Right kidney (tissue), 9 donors: ENCODE results near the gene OSGIN1.

Experiments
- DNase-seq: peaks from one replicate; pipeline ENCODE4 v3.0.0-alpha.2; 2016
- long read RNA-seq, 8 donors: transcript quantifications; one replicate each; lab custom pipeline, GENCODE V29; 2026

OSGIN1 gene
- long read RNA-seq, donor 1, partial matches to known transcripts, result 0 of 1 reads
- long read RNA-seq, donor 1, other reads (novel, unspliced or antisense), result 0 of 1 reads
- long read RNA-seq, donor 2, result 0 reads
- long read RNA-seq, donor 3, result 0 reads
- long read RNA-seq, donor 4, partial matches to known transcripts, result 0 of 1 reads
- long read RNA-seq, donor 4, other reads (novel, unspliced or antisense), result 0 of 1 reads
- long read RNA-seq, donor 5, result 0 reads
- long read RNA-seq, donor 6, result 0 reads
- long read RNA-seq, donor 7, result 0 reads
- long read RNA-seq, donor 8, result 0 reads

- peak; percentile 62 for DNase-seq
Measured at GRCh38 chr16:83952940-83953795, at the start of gene OSGIN1. OSGIN1 (plus strand) TSS chr16:83953240; CDS start chr16:83957672, 4,432 bp downstream.

- DNase-seq, result no peak
Measured at GRCh38 chr16:83903751-83904150, 49.3 kb upstream of the OSGIN1 start.

GRCh38 chr16:83906683-83907082 is 46.4 kb upstream of the OSGIN1 start:
- DNase-seq, result no peak

DNA sequence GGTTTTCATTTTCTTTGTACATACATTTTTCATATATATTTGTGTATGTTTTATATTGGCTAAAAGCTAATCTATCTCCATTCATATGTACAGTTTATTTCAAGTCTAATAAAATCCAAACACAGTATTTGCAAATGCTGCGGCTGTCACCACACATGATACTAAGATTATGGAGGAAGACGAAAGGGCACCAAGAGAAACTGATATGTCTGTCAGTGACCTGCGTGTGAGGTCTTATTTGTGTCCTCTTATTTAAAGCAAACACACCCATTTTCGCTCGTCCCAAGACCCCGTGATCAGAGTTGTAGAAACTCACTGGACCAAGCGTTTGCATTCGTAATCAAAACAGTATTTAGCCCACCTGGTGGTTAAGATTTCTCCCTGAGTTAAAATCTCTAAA is 45.9 kb upstream of the OSGIN1 start:
- no peak for DNase-seq

DNA sequence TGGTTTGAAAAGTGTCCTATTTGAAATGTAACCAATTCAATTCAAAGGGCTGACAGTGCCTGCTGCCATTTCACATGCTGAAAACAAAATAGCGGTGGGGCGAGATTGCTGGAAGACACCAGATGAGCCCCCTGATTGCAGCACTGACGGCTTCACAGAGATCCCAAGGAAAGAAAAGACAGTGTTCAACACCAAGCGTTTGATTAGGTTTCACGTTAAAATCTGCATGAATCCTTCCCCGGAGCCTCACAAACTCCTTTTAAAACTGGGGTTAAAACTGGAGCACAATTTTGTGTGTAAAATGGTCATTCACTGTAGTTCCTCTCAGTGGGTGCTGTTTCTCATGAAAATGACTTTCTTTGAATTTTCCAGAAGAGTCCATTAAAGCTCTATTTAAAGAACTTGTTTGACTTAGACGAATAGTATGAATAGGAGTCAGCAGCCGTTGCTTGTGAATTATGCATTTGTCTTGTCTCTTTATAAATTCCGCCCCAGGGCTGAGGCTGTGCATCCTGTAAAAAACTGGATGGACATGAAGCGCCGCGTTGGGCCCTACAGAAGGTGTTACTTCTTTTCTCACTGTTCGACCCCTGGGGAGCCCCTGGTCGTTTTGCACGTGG is 45.3 kb upstream of the OSGIN1 start:
- no peak for DNase-seq

DNA sequence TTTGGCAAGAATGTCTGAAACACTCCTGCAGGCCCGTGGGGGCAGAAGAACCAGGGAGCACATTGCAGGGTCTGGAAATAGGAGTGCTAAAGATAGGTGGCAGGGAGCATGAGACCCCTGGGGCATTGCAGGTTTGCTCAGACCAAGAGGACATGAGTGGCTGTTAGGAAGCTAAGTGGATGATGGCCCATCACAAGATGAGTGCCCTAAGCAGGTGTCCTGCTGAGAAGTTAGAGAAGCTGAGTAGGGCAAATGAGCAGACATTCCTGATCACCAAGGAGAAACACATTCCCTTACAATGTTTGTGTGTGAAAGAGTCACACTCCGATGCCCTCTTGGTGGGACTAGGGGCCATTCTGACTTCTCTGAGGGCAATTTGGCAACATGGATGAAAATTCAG is 44.2 kb upstream of the OSGIN1 start:
- DNase-seq, result no peak

GRCh38 chr16:83911290-83911689 is 41.8 kb upstream of the OSGIN1 start:
- no peak for DNase-seq

- no peak for DNase-seq
Measured at GRCh38 chr16:83912519-83913244, 40.4 kb upstream of the OSGIN1 start.

GRCh38 chr16:83913245-83913633 is 39.8 kb upstream of the OSGIN1 start:
- no peak for DNase-seq

DNA sequence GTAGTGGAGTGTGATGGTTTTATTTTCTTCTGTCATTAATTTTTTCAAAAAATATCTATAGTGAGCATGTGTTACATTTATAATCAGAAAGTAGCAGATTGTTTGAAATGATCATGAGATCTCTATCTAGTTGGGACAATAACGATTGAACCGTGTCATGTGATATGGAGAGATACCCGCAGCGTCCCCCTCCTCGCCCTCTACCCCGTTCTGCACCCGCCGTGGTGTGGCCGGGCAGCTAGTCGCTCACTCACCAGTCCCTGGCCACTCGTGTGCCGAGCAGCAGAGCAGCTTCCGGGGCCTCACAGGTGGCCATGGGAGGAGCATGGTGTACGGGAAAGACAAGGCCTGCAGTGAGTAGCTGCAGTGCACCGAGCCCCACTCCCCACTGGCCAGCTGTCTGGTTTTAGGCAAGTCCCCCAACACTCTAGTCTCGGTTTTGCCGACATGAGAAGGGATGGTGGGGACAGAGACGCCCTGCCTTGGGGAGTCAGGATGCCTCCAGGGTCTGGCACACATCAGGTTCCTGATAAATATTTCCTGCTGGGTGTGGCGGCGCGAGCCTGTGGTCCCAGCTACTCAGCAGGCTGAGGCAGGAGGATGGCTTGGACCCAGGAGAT is 38.8 kb upstream of the OSGIN1 start:
- no peak for DNase-seq

- DNase-seq, result no peak
Measured at GRCh38 chr16:83915081-83915480, 38.0 kb upstream of the OSGIN1 start.

GRCh38 chr16:83915491-83915890 is 37.5 kb upstream of the OSGIN1 start:
- DNase-seq, result no peak

GRCh38 chr16:83917152-83918120 is 35.6 kb upstream of the OSGIN1 start:
- no peak for DNase-seq

DNA sequence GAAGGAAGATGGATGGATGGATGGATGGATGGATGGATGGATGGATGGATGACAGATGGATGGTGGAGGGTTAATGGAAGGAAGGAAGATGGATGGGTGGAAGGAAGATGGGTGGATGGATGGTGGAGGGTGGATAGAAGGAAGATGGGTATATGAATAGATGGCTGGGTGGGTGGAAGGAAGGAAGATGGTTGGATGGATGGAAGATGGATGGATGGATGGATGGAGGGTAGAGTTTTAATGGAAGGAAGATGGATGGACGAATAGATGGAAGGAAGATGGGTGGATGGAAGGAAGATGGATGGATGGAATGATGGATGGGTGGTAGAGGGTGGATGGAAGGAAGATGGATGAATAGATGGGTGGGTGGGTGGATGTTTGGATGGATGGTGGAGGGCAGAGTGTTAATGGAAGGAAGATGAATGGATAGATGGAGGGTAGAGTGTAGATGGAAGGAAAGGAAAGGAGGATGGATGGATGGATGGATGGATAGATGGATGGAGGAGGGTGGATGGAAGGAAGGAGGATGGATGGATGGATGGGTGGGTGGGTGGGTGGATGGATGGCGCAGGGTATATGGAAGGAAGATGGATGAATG is 32.0 kb upstream of the OSGIN1 start:
- DNase-seq, result no peak

- DNase-seq, result no peak
Measured at GRCh38 chr16:83923581-83924365, 29.3 kb upstream of the OSGIN1 start.

GRCh38 chr16:83924686-83925085 is 28.4 kb upstream of the OSGIN1 start:
- no peak for DNase-seq

- DNase-seq, result no peak
Measured at GRCh38 chr16:83925095-83925905, 27.7 kb upstream of the OSGIN1 start.

DNA sequence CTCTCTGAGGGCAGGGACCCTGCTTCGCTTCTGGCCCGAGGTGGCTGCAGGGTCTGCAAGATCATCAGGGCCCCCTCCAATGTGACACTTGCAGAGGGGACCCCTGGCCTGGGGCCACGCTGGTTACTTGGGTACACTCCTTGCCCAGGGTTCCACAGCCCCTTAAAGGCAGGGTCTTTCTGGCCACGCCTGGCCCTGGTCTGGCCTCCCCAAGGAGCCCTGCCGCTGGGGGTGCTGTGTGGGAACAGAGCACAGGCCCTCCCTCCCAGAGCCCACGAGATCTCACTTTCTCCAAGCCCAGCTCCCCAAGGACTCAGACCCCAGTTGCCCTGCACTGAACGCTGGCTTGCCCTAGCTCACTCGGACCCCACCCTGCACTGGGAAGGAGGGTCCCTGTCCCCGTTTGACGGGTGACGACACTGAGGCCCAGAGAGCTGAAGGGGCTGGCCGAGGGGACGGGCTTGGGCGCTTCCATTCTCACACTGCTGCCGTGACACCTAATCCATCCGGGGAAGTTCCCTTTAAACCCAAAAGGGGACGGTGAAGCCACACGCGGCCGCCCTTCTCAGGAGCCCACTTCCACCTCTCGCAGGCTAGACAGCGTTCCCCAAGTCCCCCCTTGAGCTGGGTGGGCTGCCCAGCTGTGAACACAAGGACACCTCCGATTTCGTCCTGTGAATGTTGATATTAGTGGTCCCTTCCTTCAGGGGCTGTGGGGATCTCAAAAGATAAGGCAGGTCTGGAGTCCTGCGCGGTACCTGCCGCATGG is 26.9 kb upstream of the OSGIN1 start:
- DNase-seq, result no peak
